Thoracic aorta (tissue), 2 donors: ENCODE measurements around the gene METTL2B. TPM values are rescaled to one million over a fixed set of nuclear protein-coding genes. Genes with fewer than 3 reads are reported as not detected.
"Not testable (repeated sequence)": the region's sequence is repeated elsewhere in the genome, so short reads cannot be mapped to it uniquely, and the experiment has no call there.

Source experiments
- ATAC-seq: fragments of 150-250 bp; one replicate; pipeline ENCODE4 v1.8.0; 2017; ENCODE audit warnings: low read depth; ENCODE audit not compliant: insufficient number of reproducible peaks, low FRiP score
- DNase-seq: peaks from one replicate; pipeline ENCODE4 v3.0.0-alpha.2; 2020; ENCODE audit warnings: low spot score
- H3K27ac ChIP-seq, 2 donors: fragments of 200-600 bp; sonication (generic); 1 replicate in 1 of 2; 2 replicates in 1 of 2; pipeline ENCODE4 v1.5.1; 2016; ENCODE audit warnings: mild to moderate bottlenecking in 2 of 2, moderate library complexity in 2 of 2
- H3K27me3 ChIP-seq: fragments of 200-600 bp; sonication (generic); replicated peaks from 2 replicates; pipeline ENCODE4 v1.6.0; 2016; ENCODE audit warnings: mild to moderate bottlenecking; ENCODE audit not compliant: insufficient read depth
- H3K36me3 ChIP-seq: fragments of 200-600 bp; sonication (generic); one replicate; pipeline ENCODE4 v1.5.1; 2016
- H3K4me1 ChIP-seq, 2 donors: fragments of 200-600 bp; sonication (generic); 1 replicate in 1 of 2; 2 replicates in 1 of 2; pipeline versions ENCODE4 v1.5.1 to v1.6.0; 2016; ENCODE audit warnings: low read depth in 2 of 2, mild to moderate bottlenecking in 1 of 2; ENCODE audit not compliant: control insufficient read depth in 1 of 2
- H3K4me3 ChIP-seq: fragments of 200-600 bp; sonication (generic); 2 replicates; pipeline ENCODE4 v1.5.1; 2016; ENCODE audit warnings: mild to moderate bottlenecking
- H3K9me3 ChIP-seq: fragments of 200-600 bp; sonication (generic); 2 replicates; pipeline ENCODE4 v1.5.1; 2016
- total RNA-seq, 2 donors: library from RNA; depleted of rRNA; stranded (reverse); fragments of >200 nt; gene quantifications; one replicate each; pipeline versions ENCODE4 v1.1.0 to v1.2.3, GENCODE V29; 2016
- TF ChIP-seq, protein P1 (sequence below): fragments of 200-600 bp; sonication (generic); IDR thresholded peaks from one replicate; pipeline ENCODE4 v1.5.1; 2019; ENCODE audit warnings: antibody characterized with exemption

METTL2B gene
- total RNA-seq, 2 donors from 2014 or later = 14.6 to 49.0 TPM

DNA sequence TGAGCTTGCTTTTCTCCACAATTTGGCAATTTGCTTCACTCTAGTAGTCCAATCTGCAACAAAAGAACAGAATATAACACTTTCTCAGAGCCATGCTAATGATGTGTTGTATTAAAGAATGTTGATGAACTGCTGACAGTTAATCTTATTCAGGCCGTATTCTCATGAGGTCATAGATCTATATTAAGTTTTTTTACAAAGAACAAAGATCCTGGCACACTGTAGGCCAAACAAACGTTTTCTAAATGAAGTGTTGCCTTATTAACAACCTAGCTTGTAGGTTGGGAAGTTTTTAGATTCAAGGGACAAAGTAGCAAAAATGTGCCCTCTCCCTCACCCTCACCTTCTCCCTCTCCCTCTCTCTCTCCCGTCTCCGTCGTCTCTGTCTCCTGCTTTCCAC lies 14.1 kb upstream of the METTL2B start:
- no peak for ATAC-seq

DNA sequence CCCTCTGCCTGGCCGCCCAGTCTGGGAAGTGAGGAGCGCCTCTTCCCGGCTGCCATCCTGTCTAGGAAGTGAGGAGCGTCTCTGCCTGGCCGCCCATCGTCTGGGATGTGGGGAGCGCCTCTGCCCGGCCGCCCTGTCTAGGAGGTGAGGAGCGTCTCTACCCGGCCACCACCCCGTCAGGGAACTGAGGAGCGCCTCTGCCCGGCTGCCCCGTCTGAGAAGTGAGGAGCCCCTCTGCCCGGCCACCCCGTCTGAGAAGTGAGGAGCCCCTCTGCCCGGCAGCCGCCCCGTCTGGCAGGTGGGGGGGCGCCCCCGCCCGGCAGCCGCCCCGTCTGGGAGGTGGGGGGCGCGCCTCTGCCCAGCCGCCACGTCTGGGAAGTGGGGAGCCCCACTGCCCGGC lies 13.2 kb upstream of the METTL2B start:
- not testable (repeated sequence) for H3K27me3 ChIP-seq, H3K4me3 ChIP-seq, DNase-seq, H3K36me3 ChIP-seq, H3K9me3 ChIP-seq, ATAC-seq, H3K27ac ChIP-seq
- peaks cover 5 to 15% of the 10 kb centered on the region in 2 donors for H3K4me1 ChIP-seq

More for the DNA sequence above, 14.1 kb upstream of the METTL2B start:
- peaks cover 4% of the 10 kb centered on the region for H3K36me3 ChIP-seq
- no peak overlapping the region for H3K27ac ChIP-seq
- H3K4me3 ChIP-seq = no peak overlapping the region
- H3K27me3 ChIP-seq = no peaks in the 10 kb centered on the region
- TF ChIP-seq, protein P1, sequence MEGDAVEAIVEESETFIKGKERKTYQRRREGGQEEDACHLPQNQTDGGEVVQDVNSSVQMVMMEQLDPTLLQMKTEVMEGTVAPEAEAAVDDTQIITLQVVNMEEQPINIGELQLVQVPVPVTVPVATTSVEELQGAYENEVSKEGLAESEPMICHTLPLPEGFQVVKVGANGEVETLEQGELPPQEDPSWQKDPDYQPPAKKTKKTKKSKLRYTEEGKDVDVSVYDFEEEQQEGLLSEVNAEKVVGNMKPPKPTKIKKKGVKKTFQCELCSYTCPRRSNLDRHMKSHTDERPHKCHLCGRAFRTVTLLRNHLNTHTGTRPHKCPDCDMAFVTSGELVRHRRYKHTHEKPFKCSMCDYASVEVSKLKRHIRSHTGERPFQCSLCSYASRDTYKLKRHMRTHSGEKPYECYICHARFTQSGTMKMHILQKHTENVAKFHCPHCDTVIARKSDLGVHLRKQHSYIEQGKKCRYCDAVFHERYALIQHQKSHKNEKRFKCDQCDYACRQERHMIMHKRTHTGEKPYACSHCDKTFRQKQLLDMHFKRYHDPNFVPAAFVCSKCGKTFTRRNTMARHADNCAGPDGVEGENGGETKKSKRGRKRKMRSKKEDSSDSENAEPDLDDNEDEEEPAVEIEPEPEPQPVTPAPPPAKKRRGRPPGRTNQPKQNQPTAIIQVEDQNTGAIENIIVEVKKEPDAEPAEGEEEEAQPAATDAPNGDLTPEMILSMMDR = no peak
- H3K9me3 ChIP-seq = no peaks in the 10 kb centered on the region
- no peak for DNase-seq
- peaks cover 5 to 24% of the 10 kb centered on the region in 2 donors for H3K4me1 ChIP-seq

GRCh38 chr7:128463933-128464332 lies 12.6 kb upstream of the METTL2B start:
- not testable (repeated sequence) for H3K27me3 ChIP-seq, H3K27ac ChIP-seq, ATAC-seq, H3K36me3 ChIP-seq, H3K4me3 ChIP-seq, DNase-seq, H3K9me3 ChIP-seq, H3K4me1 ChIP-seq

- H3K27ac ChIP-seq, ATAC-seq, H3K4me1 ChIP-seq, H3K4me3 ChIP-seq, H3K36me3 ChIP-seq, DNase-seq, H3K9me3 ChIP-seq, H3K27me3 ChIP-seq: not testable (repeated sequence)
Measured at GRCh38 chr7:128466871-128467270, 9.7 kb upstream of the METTL2B start.

GRCh38 chr7:128477336-128477690 lies 765 bp downstream of the METTL2B start:
- not testable (repeated sequence) for H3K36me3 ChIP-seq, H3K27me3 ChIP-seq, ATAC-seq, DNase-seq, H3K9me3 ChIP-seq
- Histone ChIP-seq H3K27ac (peak overlapping the region; percentile 81 to 83), H3K4me1 (peaks cover 11 to 12% of the 10 kb centered on the region in 2 donors), H3K4me3 (peak overlapping the region; percentile 96)

DNA sequence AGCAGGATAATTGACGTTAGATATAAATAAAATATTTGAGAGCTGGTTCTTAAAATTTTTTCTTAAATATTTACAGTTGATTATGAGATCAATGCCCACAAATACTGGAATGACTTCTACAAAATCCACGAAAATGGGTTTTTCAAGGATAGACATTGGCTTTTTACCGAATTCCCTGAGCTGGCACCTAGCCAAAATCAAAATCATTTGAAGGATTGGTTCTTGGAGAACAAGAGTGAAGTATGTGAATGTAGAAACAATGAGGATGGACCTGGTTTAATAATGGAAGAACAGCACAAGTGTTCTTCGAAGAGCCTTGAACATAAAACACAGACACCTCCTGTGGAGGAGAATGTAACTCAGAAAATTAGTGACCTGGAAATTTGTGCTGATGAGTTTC lies 2.5 kb downstream of the METTL2B start:
- DNase-seq, H3K27me3 ChIP-seq, H3K4me3 ChIP-seq, H3K9me3 ChIP-seq, H3K36me3 ChIP-seq, ATAC-seq, H3K27ac ChIP-seq: not testable (repeated sequence)
- peaks cover 11 to 12% of the 10 kb centered on the region in 2 donors for H3K4me1 ChIP-seq

GRCh38 chr7:128488134-128488533 lies 11.6 kb downstream of the METTL2B start:
- H3K4me3 ChIP-seq, ATAC-seq, H3K9me3 ChIP-seq, H3K27ac ChIP-seq, DNase-seq, H3K4me1 ChIP-seq, H3K36me3 ChIP-seq, H3K27me3 ChIP-seq: not testable (repeated sequence)

GRCh38 chr7:128497405-128497804 lies 20.9 kb downstream of the METTL2B start:
- H3K4me1 ChIP-seq = no peaks in the 10 kb centered on the region
- TF ChIP-seq, protein P1 = no peak
- peaks cover 48% of the 10 kb centered on the region for H3K36me3 ChIP-seq
- no peak overlapping the region for H3K27ac ChIP-seq
- H3K27me3 ChIP-seq = no peaks in the 10 kb centered on the region
- H3K4me3 ChIP-seq = no peak overlapping the region
- ATAC-seq (no peak), DNase-seq (no peak)
- H3K9me3 ChIP-seq = no peaks in the 10 kb centered on the region

GRCh38 chr7:128505416-128505815 lies 28.9 kb downstream of the METTL2B start:
- not testable (repeated sequence) for H3K4me1 ChIP-seq, ATAC-seq, DNase-seq, H3K9me3 ChIP-seq, H3K36me3 ChIP-seq, H3K27me3 ChIP-seq, H3K27ac ChIP-seq, H3K4me3 ChIP-seq

GRCh38 chr7:128506819-128507218 lies 30.3 kb downstream of the METTL2B start:
- ATAC-seq, H3K27me3 ChIP-seq, H3K27ac ChIP-seq, H3K9me3 ChIP-seq, DNase-seq, H3K36me3 ChIP-seq, H3K4me1 ChIP-seq, H3K4me3 ChIP-seq: not testable (repeated sequence)

GRCh38 chr7:128507321-128507993 lies 30.9 kb downstream of the METTL2B start:
- H3K27ac ChIP-seq, H3K36me3 ChIP-seq, H3K27me3 ChIP-seq, ATAC-seq, H3K9me3 ChIP-seq, DNase-seq, H3K4me3 ChIP-seq, H3K4me1 ChIP-seq: not testable (repeated sequence)
